ENCODE measurements around the gene SNX6.
"Not testable (repeated sequence)": the region's sequence is repeated elsewhere in the genome, so short reads cannot be mapped to it uniquely, and the experiment has no call there.

SNX6 gene

DNA sequence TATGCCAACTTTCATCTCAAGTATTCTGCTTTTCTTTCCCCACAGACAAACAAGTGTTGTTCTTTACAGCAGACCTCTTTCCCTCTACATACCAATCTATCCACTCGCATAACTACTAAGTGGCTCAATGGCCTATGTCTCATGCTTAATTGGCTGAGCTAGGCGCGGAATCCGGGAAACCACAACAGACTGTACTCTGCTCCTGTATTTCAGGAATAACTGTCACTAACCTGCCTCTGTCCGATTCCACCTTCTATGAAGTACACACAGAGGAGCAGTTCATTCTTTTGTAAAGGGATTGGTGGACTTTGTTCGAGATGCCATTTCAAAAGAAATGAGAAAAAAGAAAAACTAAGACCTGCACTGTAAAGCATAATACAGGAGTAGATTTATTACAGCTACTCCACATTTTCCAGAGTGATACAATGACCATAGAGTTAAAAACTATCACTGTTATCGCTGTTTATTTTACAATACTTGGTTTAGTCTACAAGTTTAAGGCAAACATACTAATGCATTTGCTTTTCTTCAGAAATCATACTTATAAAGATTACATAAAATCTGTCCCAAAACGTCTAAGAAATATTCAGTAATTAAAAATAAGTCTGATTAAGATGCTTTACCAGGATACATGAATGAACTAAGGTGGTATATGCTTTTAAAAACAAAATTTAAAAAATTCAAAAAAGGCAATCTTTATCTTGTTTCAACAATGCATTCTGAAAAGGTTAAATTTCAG lies 67.7 kb downstream of the SNX6 start:
- not testable (repeated sequence) for DNase-seq

- DNase-seq: not testable (repeated sequence)
Measured at GRCh38 chr14:34556498-34556829, 73.5 kb downstream of the SNX6 start.

DNA sequence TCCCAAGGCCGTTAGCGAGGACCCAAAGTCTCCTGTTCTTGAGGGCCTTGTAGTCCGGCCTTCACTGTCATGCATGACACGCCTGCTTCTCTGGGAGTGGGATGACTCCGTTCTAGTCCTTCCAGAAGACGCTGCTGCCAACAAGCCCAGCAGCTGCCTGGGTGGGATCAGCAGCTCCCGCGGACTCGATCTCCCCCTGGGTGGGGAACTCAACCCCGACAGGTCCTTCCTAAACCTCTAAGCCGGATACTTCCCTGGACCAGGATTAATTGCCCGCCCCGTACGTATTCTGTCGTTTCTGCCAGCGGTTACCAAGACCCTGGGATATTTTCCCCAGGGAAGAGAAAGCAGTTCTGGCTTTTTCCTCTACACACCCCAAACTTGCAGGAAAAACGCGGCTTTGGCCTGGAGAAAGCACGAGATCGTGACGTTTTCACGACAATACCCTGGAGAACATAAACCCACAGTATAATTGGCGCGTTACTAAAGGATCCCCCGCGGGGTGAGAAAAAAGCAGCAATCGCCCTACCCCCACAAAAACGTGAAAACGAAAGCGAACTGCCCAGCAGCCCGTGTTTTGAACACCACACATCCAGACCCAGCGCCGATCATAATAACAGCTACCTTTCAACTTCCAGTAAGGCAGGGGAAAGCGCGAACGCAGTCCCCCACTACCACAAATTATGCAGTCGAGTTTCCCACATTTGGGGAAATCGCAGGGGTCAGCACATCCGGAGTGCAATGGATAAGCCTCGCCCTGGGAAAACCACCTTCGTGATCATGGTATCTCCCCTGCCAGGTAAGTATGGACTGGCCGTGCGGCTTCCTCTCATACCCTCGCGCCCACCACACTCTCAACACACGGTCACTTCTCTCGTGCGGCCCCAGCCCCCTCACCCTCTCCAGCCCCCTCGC lies 74.1 kb downstream of the SNX6 start:
- not testable (repeated sequence) for DNase-seq

- no peak for DNase-seq
Measured at GRCh38 chr14:34554540-34555250, 75.3 kb downstream of the SNX6 start.

- not testable (repeated sequence) for DNase-seq
Measured at GRCh38 chr14:34549276-34549966, 80.5 kb downstream of the SNX6 start.

GRCh38 chr14:34548472-34548981 lies 81.4 kb downstream of the SNX6 start:
- no peak for DNase-seq

GRCh38 chr14:34547136-34547520 lies 82.8 kb downstream of the SNX6 start:
- DNase-seq: not testable (repeated sequence)

DNA sequence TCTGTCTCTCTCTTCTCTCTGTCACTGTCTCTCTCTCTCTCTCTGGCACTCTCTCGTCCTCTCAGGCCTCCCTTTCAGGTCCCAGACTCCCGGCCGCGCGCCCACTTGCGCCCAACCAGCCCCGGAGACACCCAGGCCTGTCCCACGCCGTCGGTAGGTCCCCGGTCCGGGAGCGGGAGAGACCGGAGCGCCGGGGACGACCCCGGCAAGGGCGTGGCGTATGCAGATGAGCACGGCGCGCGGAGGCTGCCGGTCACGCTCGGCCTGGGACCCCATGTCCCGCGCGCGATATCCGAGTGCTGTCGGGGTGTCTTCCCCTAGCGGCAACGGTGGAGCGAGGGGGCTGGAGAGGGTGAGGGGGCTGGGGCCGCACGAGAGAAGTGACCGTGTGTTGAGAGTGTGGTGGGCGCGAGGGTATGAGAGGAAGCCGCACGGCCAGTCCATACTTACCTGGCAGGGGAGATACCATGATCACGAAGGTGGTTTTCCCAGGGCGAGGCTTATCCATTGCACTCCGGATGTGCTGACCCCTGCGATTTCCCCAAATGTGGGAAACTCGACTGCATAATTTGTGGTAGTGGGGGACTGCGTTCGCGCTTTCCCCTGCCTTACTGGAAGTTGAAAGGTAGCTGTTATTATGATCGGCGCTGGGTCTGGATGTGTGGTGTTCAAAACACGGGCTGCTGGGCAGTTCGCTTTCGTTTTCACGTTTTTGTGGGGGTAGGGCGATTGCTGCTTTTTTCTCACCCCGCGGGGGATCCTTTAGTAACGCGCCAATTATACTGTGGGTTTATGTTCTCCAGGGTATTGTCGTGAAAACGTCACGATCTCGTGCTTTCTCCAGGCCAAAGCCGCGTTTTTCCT lies 83.4 kb downstream of the SNX6 start:
- DNase-seq: not testable (repeated sequence)

GRCh38 chr14:34540181-34541059 lies 89.5 kb downstream of the SNX6 start:
- not testable (repeated sequence) for DNase-seq

- peak; percentile 90 for DNase-seq
Measured at GRCh38 chr14:34539407-34540180, 90.4 kb downstream of the SNX6 start, which contains the start of gene EAPP. EAPP (minus strand) TSS chr14:34539701; CDS start chr14:34539628, 73 bp downstream.

GRCh38 chr14:34538871-34539406 lies 91.0 kb downstream of the SNX6 start:
- DNase-seq: no peak

GRCh38 chr14:34538096-34538495 lies 91.9 kb downstream of the SNX6 start:
- DNase-seq: not testable (repeated sequence)

DNA sequence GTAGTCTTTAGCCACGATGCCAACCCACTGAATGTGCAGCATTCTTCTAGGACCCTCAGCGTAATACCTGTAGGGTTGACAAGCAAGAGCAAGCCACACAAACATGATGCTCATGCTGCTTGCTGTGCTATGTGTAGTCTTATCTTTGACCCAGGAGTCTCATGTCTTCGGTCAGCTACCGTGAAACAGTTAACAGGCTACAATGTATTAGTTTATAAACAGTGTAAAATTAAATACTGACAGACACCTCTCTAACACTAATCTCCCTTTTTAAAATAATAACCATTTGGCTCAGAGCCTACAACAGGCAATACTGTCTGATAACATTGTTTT lies 92.3 kb downstream of the SNX6 start:
- no peak for DNase-seq

DNA sequence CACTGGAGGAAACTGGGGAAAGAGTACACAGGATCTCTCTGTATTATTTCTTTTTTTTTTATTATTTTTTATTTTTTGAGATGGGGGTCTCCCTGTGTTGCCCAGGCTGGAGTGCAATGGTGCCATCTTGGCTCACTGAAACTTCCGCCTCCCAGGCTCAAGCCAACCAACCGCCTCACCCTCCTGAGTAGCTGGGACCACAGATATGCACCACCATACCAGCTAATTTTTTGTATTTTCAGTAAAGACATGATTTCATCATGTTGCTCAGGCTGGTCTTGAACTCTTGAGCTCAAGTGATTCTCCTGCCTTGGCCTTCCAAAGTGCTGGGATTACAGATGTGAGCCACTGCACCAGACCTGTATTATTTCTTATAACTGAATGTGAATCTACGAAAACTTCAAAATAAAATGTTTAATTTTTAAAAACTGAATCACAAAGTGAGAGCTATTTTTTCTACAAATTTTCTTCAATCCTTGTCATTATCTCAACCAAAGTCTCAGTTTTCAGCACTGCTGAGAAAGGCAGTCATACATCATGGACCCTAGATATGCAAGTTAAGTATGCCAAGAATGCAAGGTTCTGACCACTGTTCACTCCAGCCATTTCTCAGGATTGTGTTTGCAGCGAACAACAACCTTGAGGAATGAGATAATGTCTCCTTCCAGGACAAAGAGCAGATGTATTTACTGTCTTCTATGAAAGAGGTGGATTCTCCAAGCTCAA lies 92.8 kb downstream of the SNX6 start:
- DNase-seq: no peak

DNA sequence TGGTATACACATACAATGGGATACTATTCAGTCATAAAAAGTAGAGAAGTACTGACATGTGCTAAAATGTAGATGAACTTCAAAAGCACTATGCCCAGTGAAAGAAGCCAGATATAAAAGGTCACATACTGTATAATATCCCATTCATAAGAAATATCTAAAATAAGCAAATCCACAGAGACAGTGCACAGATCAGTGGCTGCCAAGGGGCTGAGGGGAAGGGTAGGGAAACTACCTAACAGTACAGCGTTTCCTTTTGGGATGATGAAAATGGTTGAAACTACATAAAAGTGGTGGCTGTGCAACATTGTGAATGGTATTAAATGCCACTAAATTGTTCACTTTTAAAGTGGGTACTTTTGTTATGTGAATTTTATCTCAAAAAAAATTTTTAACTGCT lies 102.4 kb downstream of the SNX6 start:
- no peak for DNase-seq

DNA sequence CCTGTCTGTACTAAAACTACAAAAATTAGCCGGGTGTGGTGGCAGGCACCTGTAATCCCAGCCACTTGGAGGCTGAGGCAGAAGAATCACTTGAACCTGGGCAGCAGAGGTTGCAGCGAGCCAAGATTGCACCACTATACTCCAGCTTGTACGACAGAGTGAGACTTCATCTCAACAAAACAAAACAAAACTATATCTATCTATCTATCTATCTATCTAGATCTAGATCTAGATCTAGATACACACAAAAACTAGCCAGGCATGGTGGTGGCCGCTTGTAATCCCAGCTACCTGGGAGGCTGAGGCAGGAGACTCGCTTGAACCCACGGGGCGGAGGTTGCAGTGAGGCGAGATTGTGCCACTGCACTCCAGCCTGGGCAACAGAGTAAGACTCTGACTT lies 105.7 kb downstream of the SNX6 start:
- not testable (repeated sequence) for DNase-seq

DNA sequence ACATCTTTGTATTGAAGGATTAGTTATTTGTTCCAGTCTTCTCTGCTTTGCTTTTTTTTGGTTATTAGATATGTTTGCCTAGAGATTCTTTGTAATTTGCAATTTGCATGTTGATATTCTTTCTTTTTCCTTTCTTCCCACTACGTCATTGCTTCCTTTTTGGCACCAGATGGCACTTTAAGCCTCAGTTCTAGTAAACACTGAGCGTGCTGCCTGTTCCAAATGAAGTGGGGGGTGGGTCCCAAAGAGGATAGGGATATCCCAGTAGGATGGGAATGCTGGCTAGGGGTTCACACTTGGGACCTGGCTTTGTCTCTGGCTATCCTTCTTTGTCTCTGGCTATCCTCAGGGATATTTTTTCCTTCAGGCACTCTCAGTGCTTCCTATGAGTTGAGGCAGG lies 107.5 kb downstream of the SNX6 start:
- DNase-seq: no peak

GRCh38 chr14:34521071-34521470 lies 108.9 kb downstream of the SNX6 start:
- not testable (repeated sequence) for DNase-seq

Measured in activated T-cell treated with anti-CD3 and anti-CD28 coated beads, Interleukin-2, amount 50 U/mL, for 1 hour (primary cell).